SK-N-MC (cell line): ENCODE data around the gene AP1G1.

ENCODE experiments used
- EZH2 ChIP-seq: fragments of 200-600 bp; sonication (generic); IDR thresholded peaks from one replicate; pipeline ENCODE4 v1.6.1; 2017; ENCODE audit warnings: antibody characterized with exemption
- POLR2AphosphoS5 ChIP-seq: IDR thresholded peaks from 2 replicates; pipeline ENCODE4 v1.6.1; 2012; ENCODE audit warnings: mild to moderate bottlenecking, low read depth, low read length, borderline replicate concordance

DNA sequence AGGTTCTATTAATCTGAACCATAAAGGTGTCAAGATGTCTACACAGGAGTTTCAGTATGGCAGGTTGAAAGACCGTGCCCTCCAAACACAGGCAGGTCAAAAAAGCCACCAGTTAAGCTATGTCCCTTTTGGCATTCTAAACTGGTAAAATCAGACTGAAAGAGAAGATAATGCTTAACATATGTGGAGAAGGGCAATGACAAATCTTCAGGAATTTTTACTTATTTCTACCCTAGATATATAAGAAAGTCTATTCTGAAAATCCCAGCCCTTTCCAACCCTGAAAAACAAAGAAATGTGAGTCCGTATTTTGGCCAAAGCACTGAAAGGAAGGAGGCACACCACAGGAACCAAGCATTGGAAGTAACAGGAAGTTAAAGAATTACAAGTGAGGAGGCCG, 16.5 kb downstream of the AP1G1 start:
- no peak for TF ChIP-seq EZH2
- no peak for TF ChIP-seq POLR2AphosphoS5
